CD4-positive, alpha-beta T cell treated with Interleukin-6 for 4 hours (primary cell): ENCODE data around the gene ANKRD9.
"Not testable (repeated sequence)": the region's sequence is repeated elsewhere in the genome, so short reads cannot be mapped to it uniquely, and the experiment has no call there.

Experiments used
- DNase-seq: peaks from one replicate; pipeline ENCODE4 v3.0.0-alpha.2; 2020; ENCODE audit warnings: mixed read lengths

Gene ANKRD9

DNA sequence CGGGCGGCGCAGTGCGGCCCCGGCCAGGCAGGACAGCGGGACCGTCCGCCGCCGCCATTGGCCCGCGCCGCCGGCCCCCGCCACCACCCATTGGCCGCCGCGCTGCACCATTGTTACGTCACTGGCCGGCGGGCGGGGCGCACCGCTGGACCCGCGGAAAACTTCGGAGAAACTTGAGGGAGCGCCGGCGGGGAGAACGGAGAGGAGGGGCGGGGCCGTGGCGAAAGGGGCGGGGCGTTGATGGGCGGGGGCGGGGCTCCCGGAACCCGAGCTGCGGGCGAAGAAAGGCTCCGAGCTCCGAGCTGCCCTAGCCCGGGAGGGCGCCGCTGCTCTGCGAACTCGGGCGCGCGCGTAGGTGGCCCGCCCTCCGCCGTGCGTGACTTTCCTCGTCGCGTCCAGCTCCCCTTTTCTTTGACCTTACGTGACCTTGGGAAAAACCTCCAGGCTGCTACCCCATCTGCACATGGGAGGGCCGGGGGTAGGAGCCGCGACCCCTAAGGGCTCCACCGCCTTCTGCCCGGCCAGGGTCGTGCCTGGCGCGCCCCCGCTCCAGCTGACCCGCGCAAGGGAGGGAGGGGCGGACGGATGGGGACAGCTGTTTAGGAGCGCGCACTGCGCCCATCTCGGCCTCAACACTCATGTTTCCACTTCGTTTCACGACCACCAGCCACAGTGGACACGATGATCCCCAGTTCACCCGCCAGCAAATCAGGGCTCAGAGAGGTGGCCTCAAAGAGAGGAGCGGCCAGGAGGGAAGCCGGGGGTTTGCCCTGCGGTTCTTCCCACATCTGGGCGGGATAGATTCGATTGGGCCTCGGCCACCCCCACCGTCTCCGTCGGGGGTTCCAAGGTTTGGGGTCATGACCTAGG, at the start of gene ANKRD9:
Gene ANKRD9 (minus strand): TSS at position 31 of the 870 bp plus-strand sequence. CDS start 1,887 bp downstream, outside the sequence.
- DNase-seq, result peak; percentile 95

GRCh38 chr14:102558556-102558955, 49.0 kb upstream of the ANKRD9 start:
- DNase-seq, result no peak

DNA sequence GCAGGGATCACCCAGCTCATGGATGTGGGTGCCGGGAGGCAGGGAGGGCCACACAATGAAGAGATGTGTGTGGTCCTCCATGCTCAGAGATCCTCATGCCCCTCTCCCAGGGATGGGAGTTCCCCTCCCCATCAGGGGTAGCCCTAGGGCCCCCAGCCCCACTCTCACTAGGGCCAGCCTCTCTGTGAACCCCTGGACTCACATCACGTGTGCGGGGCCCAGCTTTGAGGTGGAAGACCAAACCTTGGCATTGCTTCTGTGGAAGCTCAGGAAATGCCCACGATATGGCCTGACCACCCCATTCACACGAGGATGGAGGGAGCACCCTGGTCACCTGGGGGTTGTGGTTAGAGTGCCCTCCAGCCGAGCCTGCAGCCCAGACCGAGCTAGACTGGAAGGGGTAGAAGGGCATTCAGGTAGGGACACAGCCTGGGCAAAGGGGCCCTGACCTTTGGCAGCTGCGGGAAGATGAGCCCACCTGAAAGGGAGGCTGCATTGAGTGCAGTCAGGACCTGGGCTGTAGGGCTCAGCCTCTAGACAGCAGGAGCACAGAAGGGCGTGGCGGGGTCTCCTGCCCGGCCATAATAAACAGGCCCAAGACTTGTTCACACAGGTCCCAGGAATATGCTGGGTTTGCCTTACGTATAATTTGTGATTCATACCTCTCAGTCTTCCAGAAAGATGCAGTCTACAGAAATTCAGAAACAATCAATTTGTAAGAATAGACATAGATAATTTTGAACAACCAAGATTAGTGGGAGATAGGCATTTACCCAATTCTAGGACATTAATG, 48.1 kb upstream of the ANKRD9 start:
- DNase-seq, result no peak

- DNase-seq, result no peak
These were observed 46.6 kb upstream of the ANKRD9 start for GRCh38 chr14:102556098-102556677.

- peak; percentile 72 for DNase-seq
These were observed 45.5 kb upstream of the ANKRD9 start for GRCh38 chr14:102554821-102555819.

DNA sequence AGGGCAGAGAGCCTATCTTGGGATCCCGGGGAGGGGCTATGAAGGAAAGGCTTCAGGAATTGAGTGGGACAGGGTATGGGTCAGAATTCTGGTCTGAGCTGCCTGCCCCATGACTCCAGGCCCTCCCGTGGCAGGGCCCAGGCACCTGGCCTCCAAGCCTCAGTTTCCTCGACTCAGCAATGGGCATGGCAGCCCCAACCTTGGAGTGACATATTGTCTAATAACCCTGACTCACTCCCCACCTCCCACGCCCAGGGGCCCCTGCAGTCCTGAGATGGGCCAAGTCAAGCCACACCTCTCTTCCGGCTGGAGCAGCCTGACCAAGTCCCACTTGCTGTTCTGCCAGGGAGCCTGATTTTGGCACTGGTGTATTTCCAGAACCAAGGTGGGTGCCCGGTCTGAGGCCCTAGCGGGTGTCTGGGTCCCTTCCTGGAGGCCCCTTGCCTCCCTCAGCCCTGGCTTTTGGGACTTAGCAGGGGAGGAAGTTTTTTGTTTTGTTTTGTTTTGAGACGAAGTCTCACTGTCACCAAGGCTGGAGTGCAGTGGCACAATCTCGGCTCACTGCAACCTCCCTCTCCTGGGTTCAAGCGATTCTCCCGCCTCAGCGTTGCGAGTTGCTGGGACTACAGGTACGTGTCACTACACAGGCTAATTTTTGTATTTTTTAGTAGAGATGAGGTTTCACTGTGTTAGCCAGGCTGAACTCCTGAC, 42.6 kb upstream of the ANKRD9 start:
- DNase-seq, result no peak

GRCh38 chr14:102550927-102551401, 41.4 kb upstream of the ANKRD9 start:
- DNase-seq, result not testable (repeated sequence)

GRCh38 chr14:102548616-102549240, 39.2 kb upstream of the ANKRD9 start:
- DNase-seq, result no peak

GRCh38 chr14:102545461-102546265, 36.1 kb upstream of the ANKRD9 start:
- DNase-seq, result no peak

DNA sequence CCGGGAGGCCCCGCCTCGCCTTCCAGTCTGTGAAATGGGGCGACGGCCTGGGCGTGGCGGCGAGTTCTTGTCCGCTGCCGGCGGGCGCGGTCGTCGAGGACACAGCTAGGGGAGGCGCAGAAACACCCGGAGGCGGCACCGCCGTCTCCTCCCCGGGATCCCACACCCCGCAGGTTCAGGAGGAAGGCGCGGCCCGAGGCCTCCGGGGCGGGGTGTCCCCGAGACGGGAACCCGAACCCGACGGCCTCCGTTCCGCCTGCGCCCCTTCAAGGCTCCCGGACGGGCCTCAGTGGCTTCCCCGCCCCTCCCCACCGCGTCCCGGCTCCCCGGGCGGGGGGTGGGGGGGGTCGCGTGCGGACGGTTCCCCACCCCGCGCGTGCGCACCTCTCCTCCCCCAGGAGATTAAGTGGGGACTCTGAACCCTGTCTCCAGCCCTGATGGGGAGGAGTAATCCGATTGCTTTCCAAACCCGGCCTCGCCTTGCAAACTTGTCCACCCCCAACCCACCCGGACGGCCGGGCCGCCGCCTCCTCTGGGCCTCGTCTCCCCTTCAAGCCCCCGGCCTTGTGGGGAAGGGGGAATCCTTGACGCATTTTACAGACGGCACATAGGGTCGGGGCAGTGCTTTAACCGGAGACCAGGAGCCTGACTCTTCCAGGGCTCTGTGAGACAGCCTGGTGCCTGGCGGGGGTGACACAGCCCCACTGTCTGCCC, 35.3 kb upstream of the ANKRD9 start:
- peak; percentile 28 for DNase-seq

DNA sequence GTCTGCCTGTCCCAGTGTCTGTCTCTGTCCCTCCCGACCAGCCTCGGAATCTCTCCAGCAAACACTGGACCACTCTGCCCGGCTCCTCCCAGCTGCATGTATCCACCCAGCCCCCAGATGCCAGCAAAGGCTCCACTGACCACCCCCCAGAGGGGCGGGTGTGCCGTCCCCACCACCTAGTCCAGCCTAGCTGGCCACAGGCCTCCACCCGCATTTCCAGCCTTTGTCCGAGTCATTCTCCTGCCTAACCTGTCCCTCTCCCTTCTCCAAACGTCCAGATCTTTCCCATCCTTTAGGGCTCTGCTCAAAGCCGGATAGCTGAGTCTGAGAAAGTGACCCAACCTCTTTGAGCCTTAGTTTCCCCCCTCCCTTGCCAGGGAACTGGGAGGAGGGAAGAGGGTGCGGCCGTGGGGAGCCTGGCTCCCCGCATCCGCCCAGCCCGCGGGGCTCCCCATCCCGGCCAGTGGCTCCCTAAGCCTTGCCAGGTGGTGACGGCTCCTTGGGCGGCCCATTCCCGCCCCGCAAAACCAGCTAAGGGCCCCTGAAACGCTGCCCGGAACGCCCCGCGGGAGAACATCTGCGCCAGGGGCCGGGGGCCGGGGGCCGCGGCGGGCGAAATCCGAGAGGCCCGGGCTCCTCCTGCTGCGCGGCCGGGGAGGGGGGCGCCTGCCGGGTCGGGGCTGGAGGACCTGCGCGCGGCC, 34.6 kb upstream of the ANKRD9 start:
- DNase-seq, result no peak

- no peak for DNase-seq
These were observed 32.2 kb upstream of the ANKRD9 start for GRCh38 chr14:102541771-102542170.

- not testable (repeated sequence) for DNase-seq
These were observed 31.5 kb upstream of the ANKRD9 start for GRCh38 chr14:102541029-102541491.

- no peak for DNase-seq
These were observed 30.9 kb upstream of the ANKRD9 start for GRCh38 chr14:102540315-102541028.

GRCh38 chr14:102539544-102540314, 30.2 kb upstream of the ANKRD9 start:
- no peak for DNase-seq

- no peak for DNase-seq
These were observed 29.3 kb upstream of the ANKRD9 start for GRCh38 chr14:102538602-102539543.
